Measurements from ENCODE around the gene ARMH3.

ARMH3 gene

DNA sequence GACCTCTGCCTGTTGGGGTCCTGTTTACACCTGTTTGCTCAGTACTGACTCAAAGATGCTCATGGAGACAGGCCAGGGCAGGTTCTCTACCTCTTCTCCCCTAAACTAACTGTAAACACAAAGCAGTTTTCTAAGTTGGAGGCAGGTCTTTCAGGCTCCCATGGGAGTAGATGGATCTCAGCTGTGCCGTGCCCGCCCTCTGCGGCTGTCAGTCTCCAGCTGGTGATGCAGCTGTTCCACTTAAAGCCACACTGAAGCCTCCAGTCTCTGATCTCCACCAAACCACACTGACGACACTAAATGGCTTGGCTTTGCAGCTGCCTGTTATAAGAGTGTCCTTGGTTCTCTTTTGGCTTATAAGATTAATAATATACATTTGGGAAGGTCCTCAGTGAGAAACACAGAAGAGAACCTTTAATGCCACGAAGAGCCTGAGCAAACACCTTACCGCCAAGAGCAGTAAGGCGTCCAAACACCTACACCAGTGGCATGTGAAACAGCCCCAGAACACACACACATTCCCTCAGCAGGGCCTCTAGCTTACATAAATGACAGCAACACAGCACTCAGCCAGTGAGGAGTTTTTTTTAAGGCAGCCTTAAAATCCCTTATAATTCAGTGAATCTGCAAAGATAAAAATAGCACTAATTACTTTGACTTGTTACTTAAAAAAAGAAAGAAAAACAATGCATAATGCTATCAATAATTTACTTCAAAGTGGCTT, 152.0 kb downstream of the ARMH3 start:
- no peak overlapping the region for H3K27ac ChIP-seq
- TF ChIP-seq CTCF (IDR thresholded peaks at IDR 0.05) (no peak), ZFX (IDR thresholded peaks at IDR 0.05; ENCODE audit: borderline replicate concordance) (no peak)

GRCh38 chr10:101902820-101903145, 153.2 kb downstream of the ARMH3 start:
- no peak for TF ChIP-seq ZFX (IDR thresholded peaks at IDR 0.05; ENCODE audit: borderline replicate concordance)
- no peak for TF ChIP-seq CTCF (IDR thresholded peaks at IDR 0.05)
- no peak overlapping the region for H3K27ac ChIP-seq

- no peak for TF ChIP-seq ZFX (IDR thresholded peaks at IDR 0.05; ENCODE audit: borderline replicate concordance)
- TF ChIP-seq CTCF (IDR thresholded peaks at IDR 0.05): no peak
- no peak overlapping the region for H3K27ac ChIP-seq
These were observed 153.7 kb downstream of the ARMH3 start for GRCh38 chr10:101902032-101902819.

DNA sequence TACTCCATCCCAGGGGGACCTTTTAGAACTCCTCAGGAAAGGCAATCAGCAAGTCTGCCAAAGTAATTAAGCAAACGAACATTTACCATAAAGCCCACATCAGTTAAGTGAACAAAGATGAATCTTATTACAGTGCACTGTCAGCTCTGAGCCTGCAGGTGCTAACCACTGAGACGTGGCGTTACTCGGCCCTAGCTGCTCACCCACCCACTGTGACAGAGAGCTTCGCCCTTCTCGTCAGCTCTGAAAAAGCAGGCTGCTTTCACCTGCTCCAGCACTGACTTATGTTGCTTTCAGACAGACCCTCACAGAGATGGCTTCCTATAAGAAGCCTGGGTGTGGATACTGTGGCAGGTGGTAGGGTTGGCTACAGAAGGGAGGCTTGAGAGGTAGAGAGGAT, 154.6 kb downstream of the ARMH3 start:
- no peak for TF ChIP-seq ZFX (IDR thresholded peaks at IDR 0.05; ENCODE audit: borderline replicate concordance)
- TF ChIP-seq CTCF (IDR thresholded peaks at IDR 0.05): no peak
- no peak overlapping the region for H3K27ac ChIP-seq

- TF ChIP-seq ZFX (IDR thresholded peaks at IDR 0.05; ENCODE audit: borderline replicate concordance): no peak
- TF ChIP-seq CTCF (IDR thresholded peaks at IDR 0.05): no peak
- H3K27ac ChIP-seq: no peak overlapping the region
These were observed 158.3 kb downstream of the ARMH3 start for GRCh38 chr10:101897633-101898032.

DNA sequence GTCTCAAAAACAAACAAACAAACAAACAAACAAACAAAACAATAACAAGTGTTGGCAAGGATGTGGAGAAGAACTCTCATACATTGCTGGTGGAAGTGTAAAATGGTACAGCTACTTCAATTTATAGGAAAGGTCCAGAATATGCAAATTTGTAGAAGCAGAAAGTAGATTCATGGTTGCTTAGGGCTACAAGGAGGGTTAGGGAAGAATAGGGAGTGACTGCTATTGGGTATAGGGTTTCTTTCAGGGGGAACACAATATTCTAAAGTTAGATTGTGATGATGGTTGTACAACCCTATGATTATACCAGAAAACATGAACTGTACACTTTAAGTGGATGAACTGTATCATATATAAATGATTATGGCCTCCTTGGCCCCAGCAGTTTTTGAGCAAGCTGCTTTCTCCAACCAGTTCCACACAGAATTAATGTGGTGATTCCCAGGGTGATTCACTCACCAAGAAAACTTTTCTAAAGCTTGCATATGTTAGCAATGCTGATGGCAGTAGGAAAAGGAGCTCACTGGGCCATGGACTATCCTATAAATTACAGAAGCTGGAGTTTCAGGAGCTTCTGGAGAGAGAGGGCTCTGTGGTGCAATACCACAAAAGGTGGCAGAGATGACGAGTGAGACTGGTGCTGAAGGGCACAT, 159.6 kb downstream of the ARMH3 start:
- TF ChIP-seq ZFX (IDR thresholded peaks at IDR 0.05; ENCODE audit: borderline replicate concordance) (no peak), CTCF (IDR thresholded peaks at IDR 0.05) (no peak)
- no peak overlapping the region for H3K27ac ChIP-seq

GRCh38 chr10:101895781-101896180, 160.2 kb downstream of the ARMH3 start:
- no peak for TF ChIP-seq CTCF (IDR thresholded peaks at IDR 0.05)
- TF ChIP-seq ZFX (IDR thresholded peaks at IDR 0.05; ENCODE audit: borderline replicate concordance): no peak
- no peak overlapping the region for H3K27ac ChIP-seq

Data from 22Rv1 (cell line).